DOHH2 (cell line): ENCODE data around the gene YPEL1.
A peak's percentile ranks its signal among the peaks of the same experiment; 100 is the strongest.

Experiments
- H3F3A ChIP-seq: fragments of 200-600 bp; sonication (generic), shearing (Covaris generic); 2 replicates; pipeline ENCODE4 v1.6.0; 2016; ENCODE audit warnings: antibody characterized with exemption, mild to moderate bottlenecking; ENCODE audit not compliant: control insufficient read depth, insufficient read depth
- H3K27ac ChIP-seq: fragments of 200-600 bp; sonication (generic); 2 replicates; pipeline ENCODE4 v1.5.1; 2014; ENCODE audit warnings: low read depth, mild to moderate bottlenecking, low read length, moderate library complexity
- H3K27me3 ChIP-seq: fragments of 200-600 bp; sonication (generic); 2 replicates; pipeline ENCODE4 v1.6.1; 2014; ENCODE audit warnings: mild to moderate bottlenecking, low read length, mixed read lengths; ENCODE audit not compliant: control insufficient read depth
- H3K36me3 ChIP-seq: fragments of 200-600 bp; sonication (generic); 2 replicates; pipeline ENCODE4 v1.6.1; 2014; ENCODE audit warnings: mild to moderate bottlenecking, low read length, moderate library complexity, mixed read lengths; ENCODE audit not compliant: control insufficient read depth
- H3K4me1 ChIP-seq: fragments of 200-600 bp; sonication (generic); 2 replicates; pipeline ENCODE4 v1.6.1; 2014; ENCODE audit warnings: mild to moderate bottlenecking, low read length, mixed read lengths; ENCODE audit not compliant: control insufficient read depth
- H3K4me2 ChIP-seq: fragments of 200-600 bp; sonication (generic); 2 replicates; pipeline ENCODE4 v1.6.0; 2014; ENCODE audit warnings: mild to moderate bottlenecking, low read length, moderate library complexity
- H3K4me3 ChIP-seq: fragments of 200-600 bp; sonication (generic); 2 replicates; pipeline ENCODE4 v1.5.1; 2014; ENCODE audit warnings: mild to moderate bottlenecking, low read length, mixed read lengths
- H3K79me2 ChIP-seq: fragments of 200-600 bp; sonication (generic); 2 replicates; pipeline ENCODE4 v1.6.1; 2014; ENCODE audit warnings: mild to moderate bottlenecking, low read length, mixed read lengths; ENCODE audit not compliant: control insufficient read depth
- H3K9me2 ChIP-seq: fragments of 200-600 bp; sonication (generic); replicated peaks from 2 replicates; pipeline ENCODE4 v1.6.1; 2014; ENCODE audit warnings: mild to moderate bottlenecking, low read length, mixed read lengths; ENCODE audit not compliant: control insufficient read depth
- H3K9me3 ChIP-seq: fragments of 200-600 bp; sonication (generic); 2 replicates; pipeline ENCODE4 v1.6.1; 2014; ENCODE audit warnings: antibody characterized with exemption, low read length, mixed read lengths; ENCODE audit not compliant: control insufficient read depth, insufficient read depth
- H4K20me1 ChIP-seq: fragments of 200-600 bp; sonication (generic); 2 replicates; pipeline ENCODE4 v1.6.0; 2014; ENCODE audit warnings: low read depth, mild to moderate bottlenecking, antibody characterized with exemption, low read length, moderate library complexity; ENCODE audit not compliant: control insufficient read depth, insufficient read depth
- EZH2phosphoT487 ChIP-seq: fragments of 200-600 bp; sonication (generic); IDR thresholded peaks from 2 replicates; pipeline ENCODE4 v1.6.1; 2017; ENCODE audit warnings: borderline replicate concordance, mild to moderate bottlenecking, antibody characterized with exemption, low read length, moderate library complexity, mixed read lengths
- TF ChIP-seq, protein P1 (sequence below): fragments of 200-600 bp; sonication (generic); IDR thresholded peaks from one replicate; pipeline ENCODE4 v1.5.1; 2014; ENCODE audit warnings: antibody characterized with exemption, mild to moderate bottlenecking, low read depth, low read length; ENCODE audit not compliant: poor library complexity, severe bottlenecking

YPEL1 gene

GRCh38 chr22:21652010-21652546 is 83.5 kb downstream of the YPEL1 start:
- Histone ChIP-seq H3K36me3 (peaks cover 28% of the 10 kb centered on the region), H4K20me1 (no peaks in the 10 kb centered on the region), H3K27me3 (no peaks in the 10 kb centered on the region), H3K9me3 (no peaks in the 10 kb centered on the region), H3K4me3 (peak overlapping the region; percentile 82), H3K9me2 (no peaks in the 10 kb centered on the region), H3K4me2 (peak overlapping the region; percentile 82), H3K27ac (peak overlapping the region; percentile 65), H3K79me2 (peaks cover 16% of the 10 kb centered on the region), H3F3A (peaks cover 8% of the 10 kb centered on the region), H3K4me1 (peaks cover 40% of the 10 kb centered on the region)
- no peak for TF ChIP-seq EZH2phosphoT487
- TF ChIP-seq, protein P1, sequence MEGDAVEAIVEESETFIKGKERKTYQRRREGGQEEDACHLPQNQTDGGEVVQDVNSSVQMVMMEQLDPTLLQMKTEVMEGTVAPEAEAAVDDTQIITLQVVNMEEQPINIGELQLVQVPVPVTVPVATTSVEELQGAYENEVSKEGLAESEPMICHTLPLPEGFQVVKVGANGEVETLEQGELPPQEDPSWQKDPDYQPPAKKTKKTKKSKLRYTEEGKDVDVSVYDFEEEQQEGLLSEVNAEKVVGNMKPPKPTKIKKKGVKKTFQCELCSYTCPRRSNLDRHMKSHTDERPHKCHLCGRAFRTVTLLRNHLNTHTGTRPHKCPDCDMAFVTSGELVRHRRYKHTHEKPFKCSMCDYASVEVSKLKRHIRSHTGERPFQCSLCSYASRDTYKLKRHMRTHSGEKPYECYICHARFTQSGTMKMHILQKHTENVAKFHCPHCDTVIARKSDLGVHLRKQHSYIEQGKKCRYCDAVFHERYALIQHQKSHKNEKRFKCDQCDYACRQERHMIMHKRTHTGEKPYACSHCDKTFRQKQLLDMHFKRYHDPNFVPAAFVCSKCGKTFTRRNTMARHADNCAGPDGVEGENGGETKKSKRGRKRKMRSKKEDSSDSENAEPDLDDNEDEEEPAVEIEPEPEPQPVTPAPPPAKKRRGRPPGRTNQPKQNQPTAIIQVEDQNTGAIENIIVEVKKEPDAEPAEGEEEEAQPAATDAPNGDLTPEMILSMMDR: no peak

DNA sequence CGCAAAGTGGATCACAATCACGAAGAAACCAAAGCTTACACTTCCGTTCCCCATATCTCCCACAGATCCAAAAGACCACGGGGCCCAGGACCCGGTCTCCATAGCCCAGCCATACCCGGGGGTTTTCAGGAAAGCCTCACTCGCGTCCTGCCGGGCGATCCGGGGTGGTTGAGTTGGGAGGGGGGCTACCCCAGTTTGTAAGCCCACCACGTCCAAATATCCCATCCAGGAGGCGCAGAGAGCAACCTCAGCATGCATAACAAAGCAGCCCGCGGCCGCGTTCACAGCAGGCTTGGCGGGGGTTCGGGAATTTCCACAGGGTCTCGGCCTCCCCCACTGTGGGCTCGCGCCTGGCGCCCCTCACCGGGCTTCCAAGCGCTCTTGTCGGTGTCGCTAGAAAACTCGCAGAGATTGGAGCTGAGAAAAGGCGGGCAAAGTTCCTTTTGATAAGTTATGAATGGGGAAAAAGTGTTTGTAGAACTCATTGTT is 84.0 kb downstream of the YPEL1 start:
- Histone ChIP-seq H3K4me1 (peaks cover 40% of the 10 kb centered on the region), H3K36me3 (peaks cover 33% of the 10 kb centered on the region), H4K20me1 (no peaks in the 10 kb centered on the region), H3K9me3 (no peaks in the 10 kb centered on the region), H3K4me2 (peak overlapping the region; percentile 82), H3K27ac (peak overlapping the region; percentile 65), H3K4me3 (peak overlapping the region; percentile 82), H3K9me2 (no peaks in the 10 kb centered on the region), H3K79me2 (peaks cover 20% of the 10 kb centered on the region), H3K27me3 (no peaks in the 10 kb centered on the region), H3F3A (peaks cover 3% of the 10 kb centered on the region)
- TF ChIP-seq, protein P1: no peak
- no peak for TF ChIP-seq EZH2phosphoT487

DNA sequence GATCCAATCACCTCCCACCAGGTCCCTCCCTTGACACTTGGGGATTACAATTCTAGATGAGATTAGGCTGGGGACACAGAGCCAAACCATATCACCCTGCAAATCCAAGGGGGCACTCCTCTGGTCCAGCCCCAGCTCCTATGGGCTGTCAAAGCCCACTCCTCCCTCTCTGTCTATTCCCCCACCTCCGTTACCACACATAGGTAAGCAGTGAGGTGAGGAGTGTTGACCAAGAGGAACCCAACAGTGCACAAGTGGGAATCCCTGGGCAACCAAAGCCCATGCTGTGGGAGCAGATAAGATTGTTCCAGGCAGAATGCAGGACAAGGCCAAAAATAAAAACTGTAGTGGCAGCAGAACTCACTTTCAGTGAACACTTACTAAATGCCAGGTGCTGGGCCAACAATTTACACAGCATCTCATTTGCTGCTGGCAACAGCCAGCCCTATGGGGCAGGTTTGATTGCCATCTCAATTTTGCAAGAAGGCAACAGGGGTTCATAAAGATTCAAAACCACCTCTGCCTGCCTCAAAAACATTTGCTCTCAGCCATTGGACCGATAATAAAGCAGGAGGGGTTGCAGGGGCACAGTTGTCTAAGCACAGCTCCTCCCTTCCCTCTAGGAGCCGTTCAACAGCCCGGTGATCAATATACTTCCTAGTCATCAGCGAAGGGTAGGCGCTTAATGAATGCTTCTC is 84.6 kb downstream of the YPEL1 start:
- H3K9me2 ChIP-seq: no peaks in the 10 kb centered on the region
- H3K4me3 ChIP-seq: peak overlapping the region; percentile 82
- H3K36me3 ChIP-seq: peaks cover 39% of the 10 kb centered on the region
- H3K27ac ChIP-seq: peak overlapping the region; percentile 65
- no peaks in the 10 kb centered on the region; the same call in 1 of the 2 replicates for H3F3A ChIP-seq
- peaks cover 4% of the 10 kb centered on the region; the same call in 1 of the 2 replicates for H4K20me1 ChIP-seq
- TF ChIP-seq EZH2phosphoT487: no peak
- TF ChIP-seq, protein P1: no peak
- no peaks in the 10 kb centered on the region for H3K27me3 ChIP-seq
- no peaks in the 10 kb centered on the region for H3K9me3 ChIP-seq
- peak overlapping the region; percentile 82 for H3K4me2 ChIP-seq
- peaks cover 44% of the 10 kb centered on the region for H3K4me1 ChIP-seq
- H3K79me2 ChIP-seq: peaks cover 24% of the 10 kb centered on the region
